Measurements from ENCODE around the gene SNRPB. TPM values are rescaled to one million over a fixed set of nuclear protein-coding genes. Genes with fewer than 3 reads are reported as not detected.

SNRPB gene
- total RNA-seq, 1 donor from 2014 or later, result 144 TPM

GRCh38 chr20:2451939-2452732 lies 18.5 kb downstream of the SNRPB start:
- no peak overlapping the region for H3K27ac Mint-ChIP-seq
- DNase-seq (ENCODE audit: low spot score in 2 of 2, unreplicated experiment in 2 of 2), result peak; percentile 64 to 82

GRCh38 chr20:2451422-2451821 lies 19.2 kb downstream of the SNRPB start:
- no peak overlapping the region for H3K27ac Mint-ChIP-seq
- no peaks in the 10 kb centered on the region for H3K4me1 Mint-ChIP-seq
- H3K9me3 Mint-ChIP-seq, result peaks cover 7% of the 10 kb centered on the region
- no peak for DNase-seq (ENCODE audit: low spot score in 2 of 2, unreplicated experiment in 2 of 2)
- H3K36me3 Mint-ChIP-seq, result no peaks in the 10 kb centered on the region
- no peak overlapping the region for H3K4me3 Mint-ChIP-seq
- H3K27me3 Mint-ChIP-seq (ENCODE audit: low read depth), result peaks cover 3% of the 10 kb centered on the region
- no peak for TF ChIP-seq CTCF (IDR thresholded peaks at IDR 0.05; ENCODE audit: unreplicated experiment)

More at GRCh38 chr20:2451939-2452732, 18.5 kb downstream of the SNRPB start:
- H3K4me3 Mint-ChIP-seq, result no peak overlapping the region
- no peaks in the 10 kb centered on the region for H3K4me1 Mint-ChIP-seq
- H3K27me3 Mint-ChIP-seq (ENCODE audit: low read depth), result peaks cover 3% of the 10 kb centered on the region
- H3K9me3 Mint-ChIP-seq, result peaks cover 4% of the 10 kb centered on the region
- TF ChIP-seq CTCF (IDR thresholded peaks at IDR 0.05; ENCODE audit: unreplicated experiment), result peak; percentile 86
- H3K36me3 Mint-ChIP-seq, result no peaks in the 10 kb centered on the region

- Mint-ChIP-seq H3K4me3 (no peak overlapping the region), H3K27ac (no peak overlapping the region), H3K4me1 (no peaks in the 10 kb centered on the region), H3K27me3 (ENCODE audit: low read depth) (peaks cover 3% of the 10 kb centered on the region), H3K36me3 (no peaks in the 10 kb centered on the region), H3K9me3 (peaks cover 7% of the 10 kb centered on the region)
- no peak for TF ChIP-seq CTCF (IDR thresholded peaks at IDR 0.05; ENCODE audit: unreplicated experiment)
- no peak for DNase-seq (ENCODE audit: low spot score in 2 of 2, unreplicated experiment in 2 of 2)
Observed at GRCh38 chr20:2449386-2449785, 21.2 kb downstream of the SNRPB start.

- Mint-ChIP-seq H3K27me3 (ENCODE audit: low read depth) (peaks cover 5% of the 10 kb centered on the region), H3K9me3 (peaks cover 7% of the 10 kb centered on the region), H3K27ac (no peak overlapping the region), H3K4me1 (no peaks in the 10 kb centered on the region), H3K36me3 (no peaks in the 10 kb centered on the region), H3K4me3 (no peak overlapping the region)
- TF ChIP-seq CTCF (IDR thresholded peaks at IDR 0.05; ENCODE audit: unreplicated experiment), result no peak
- DNase-seq (ENCODE audit: low spot score in 2 of 2, unreplicated experiment in 2 of 2), result no peak
Observed at GRCh38 chr20:2446845-2447244, 23.7 kb downstream of the SNRPB start.

GRCh38 chr20:2431185-2431584 lies 39.4 kb downstream of the SNRPB start:
- no peak for DNase-seq (ENCODE audit: low spot score in 2 of 2, unreplicated experiment in 2 of 2)
- H3K27me3 Mint-ChIP-seq (ENCODE audit: low read depth), result peaks cover 36% of the 10 kb centered on the region
- H3K4me1 Mint-ChIP-seq, result no peaks in the 10 kb centered on the region
- TF ChIP-seq CTCF (IDR thresholded peaks at IDR 0.05; ENCODE audit: unreplicated experiment), result no peak
- H3K4me3 Mint-ChIP-seq, result no peak overlapping the region
- H3K9me3 Mint-ChIP-seq, result no peaks in the 10 kb centered on the region
- H3K36me3 Mint-ChIP-seq, result no peaks in the 10 kb centered on the region
- no peak overlapping the region for H3K27ac Mint-ChIP-seq
